ENCODE results near the gene RHOBTB1.

The RHOBTB1 gene

DNA sequence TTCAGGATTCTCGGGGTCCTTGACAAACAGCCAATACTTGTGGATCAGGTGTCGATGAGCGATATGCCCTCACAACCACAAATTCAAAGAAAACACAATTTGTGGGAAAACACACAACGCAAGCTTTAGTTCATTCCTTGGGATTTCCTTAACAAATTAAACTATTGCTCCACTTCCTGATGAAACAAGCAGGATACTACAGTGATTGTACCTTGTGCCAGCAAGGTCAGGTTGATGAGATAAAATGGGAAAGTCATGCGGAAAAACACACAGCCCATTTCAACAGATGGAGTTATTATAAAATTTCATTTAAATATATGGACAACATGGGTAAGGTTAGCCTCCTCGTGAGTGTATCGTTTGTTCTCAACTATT is 8.8 kb upstream of the RHOBTB1 start:
- H3K4me3 ChIP-seq (replicated peaks; ENCODE audit: low read depth, low read length) = no peak overlapping the region
- TF ChIP-seq, protein P1, sequence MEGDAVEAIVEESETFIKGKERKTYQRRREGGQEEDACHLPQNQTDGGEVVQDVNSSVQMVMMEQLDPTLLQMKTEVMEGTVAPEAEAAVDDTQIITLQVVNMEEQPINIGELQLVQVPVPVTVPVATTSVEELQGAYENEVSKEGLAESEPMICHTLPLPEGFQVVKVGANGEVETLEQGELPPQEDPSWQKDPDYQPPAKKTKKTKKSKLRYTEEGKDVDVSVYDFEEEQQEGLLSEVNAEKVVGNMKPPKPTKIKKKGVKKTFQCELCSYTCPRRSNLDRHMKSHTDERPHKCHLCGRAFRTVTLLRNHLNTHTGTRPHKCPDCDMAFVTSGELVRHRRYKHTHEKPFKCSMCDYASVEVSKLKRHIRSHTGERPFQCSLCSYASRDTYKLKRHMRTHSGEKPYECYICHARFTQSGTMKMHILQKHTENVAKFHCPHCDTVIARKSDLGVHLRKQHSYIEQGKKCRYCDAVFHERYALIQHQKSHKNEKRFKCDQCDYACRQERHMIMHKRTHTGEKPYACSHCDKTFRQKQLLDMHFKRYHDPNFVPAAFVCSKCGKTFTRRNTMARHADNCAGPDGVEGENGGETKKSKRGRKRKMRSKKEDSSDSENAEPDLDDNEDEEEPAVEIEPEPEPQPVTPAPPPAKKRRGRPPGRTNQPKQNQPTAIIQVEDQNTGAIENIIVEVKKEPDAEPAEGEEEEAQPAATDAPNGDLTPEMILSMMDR (IDR thresholded peaks at IDR 0.05; ENCODE audit: low read length, missing control alignments) = no peak
- DNase-seq (ENCODE audit: low read depth) = no peak

DNA sequence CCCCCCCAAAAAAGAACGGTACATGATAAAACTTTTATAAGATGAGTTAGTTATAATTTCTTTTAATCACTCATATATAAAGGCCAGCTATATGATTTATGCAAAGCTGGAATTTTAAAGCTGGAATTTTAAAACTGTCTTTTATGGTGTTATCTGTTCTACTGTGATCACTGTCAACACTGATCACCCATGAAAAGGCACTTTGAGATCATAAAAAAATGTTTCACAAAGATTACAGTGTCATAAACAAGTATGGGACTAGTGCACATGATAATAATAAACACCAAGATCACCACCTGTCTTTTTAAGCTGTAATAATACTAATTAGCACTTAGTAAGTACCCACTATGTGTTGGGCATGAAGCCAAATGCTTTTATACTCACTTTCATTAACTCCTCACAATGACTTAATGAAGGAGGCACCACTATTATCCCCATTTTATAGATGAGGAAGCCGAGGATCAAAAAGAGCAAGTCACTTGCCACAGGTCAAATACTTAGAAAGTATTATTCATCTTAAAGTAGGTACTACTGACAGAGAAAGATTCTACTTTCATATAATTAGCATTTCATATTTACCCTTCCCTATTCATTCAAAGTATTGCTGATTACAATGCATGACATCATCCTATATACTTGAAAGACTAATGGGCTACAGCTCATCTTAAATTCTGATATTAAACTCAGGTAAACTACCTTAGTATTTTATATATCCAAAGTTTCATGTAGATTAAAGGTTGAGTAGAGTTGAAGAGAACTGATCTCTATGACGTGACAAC is 8.3 kb upstream of the RHOBTB1 start:
- H3K4me3 ChIP-seq (replicated peaks; ENCODE audit: low read depth, low read length) = no peak overlapping the region
- DNase-seq (ENCODE audit: low read depth) = no peak
- TF ChIP-seq, protein P1 (IDR thresholded peaks at IDR 0.05; ENCODE audit: low read length, missing control alignments) = no peak

DNA sequence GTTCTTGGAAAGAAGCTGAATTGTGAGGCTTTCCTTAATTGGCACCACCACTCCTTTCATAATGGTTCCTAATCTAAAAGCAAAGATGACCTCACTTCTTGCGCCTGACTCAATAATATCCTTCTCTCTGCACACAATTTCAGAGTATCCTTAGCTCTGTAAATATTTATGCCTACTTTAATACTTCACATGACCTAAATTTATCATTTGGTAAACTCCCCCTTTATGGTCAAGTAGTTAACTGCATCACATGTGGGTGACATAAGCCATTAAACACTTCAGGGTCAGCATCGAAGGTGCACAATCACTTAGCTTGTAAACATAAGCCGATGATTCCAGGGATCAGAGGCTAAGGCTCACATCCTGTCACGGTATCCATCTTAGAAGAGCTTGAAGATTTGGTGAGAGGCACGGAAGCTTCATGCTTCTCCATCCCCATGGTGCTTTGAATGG is 7.3 kb upstream of the RHOBTB1 start:
- TF ChIP-seq, protein P1 (IDR thresholded peaks at IDR 0.05; ENCODE audit: low read length, missing control alignments) = no peak
- H3K4me3 ChIP-seq (replicated peaks; ENCODE audit: low read depth, low read length) = no peak overlapping the region
- DNase-seq (ENCODE audit: low read depth) = no peak

DNA sequence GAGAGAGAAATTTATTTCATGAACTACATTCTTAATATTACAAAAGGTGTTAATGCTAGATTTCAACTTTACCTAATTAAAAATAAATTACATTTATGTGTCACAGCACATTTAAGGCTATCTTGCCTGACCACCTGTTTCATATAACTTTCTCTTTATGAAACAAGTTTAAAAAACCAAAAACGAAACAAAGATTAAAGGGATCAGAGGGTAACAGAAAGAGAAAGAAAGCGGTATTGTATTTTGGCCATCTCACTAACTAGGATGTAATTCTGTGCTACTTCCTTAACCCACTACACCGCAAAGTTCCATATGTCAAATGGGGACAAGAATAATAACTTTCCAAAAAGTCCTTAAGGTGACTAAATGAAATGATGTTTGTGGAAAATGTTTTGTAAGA is 6.3 kb upstream of the RHOBTB1 start:
- no peak for DNase-seq (ENCODE audit: low read depth)
- TF ChIP-seq, protein P1 (IDR thresholded peaks at IDR 0.05; ENCODE audit: low read length, missing control alignments) = no peak
- no peak overlapping the region for H3K4me3 ChIP-seq (replicated peaks; ENCODE audit: low read depth, low read length)

DNA sequence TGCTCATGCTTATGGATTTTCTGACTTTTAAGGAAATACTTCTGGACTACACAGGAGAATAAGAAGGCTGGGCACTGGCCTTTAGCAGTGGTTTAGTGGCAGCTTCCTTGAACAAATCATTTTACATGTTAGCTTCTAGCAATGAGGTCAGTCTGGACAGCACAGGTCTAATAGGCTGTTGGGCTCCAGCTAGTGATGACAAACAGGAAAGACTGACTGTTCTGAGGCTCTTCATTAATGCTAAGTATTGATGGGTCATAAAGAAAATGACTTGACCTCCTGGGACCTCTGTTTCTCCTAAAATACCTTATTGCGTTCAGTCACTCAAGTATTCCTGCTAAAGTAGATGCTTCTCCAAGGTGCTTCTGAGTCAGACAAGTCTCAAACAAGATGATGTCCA is 4.9 kb upstream of the RHOBTB1 start:
- no peak for DNase-seq (ENCODE audit: low read depth)
- TF ChIP-seq, protein P1 (IDR thresholded peaks at IDR 0.05; ENCODE audit: low read length, missing control alignments) = no peak
- H3K4me3 ChIP-seq (replicated peaks; ENCODE audit: low read depth, low read length) = no peak overlapping the region

DNA sequence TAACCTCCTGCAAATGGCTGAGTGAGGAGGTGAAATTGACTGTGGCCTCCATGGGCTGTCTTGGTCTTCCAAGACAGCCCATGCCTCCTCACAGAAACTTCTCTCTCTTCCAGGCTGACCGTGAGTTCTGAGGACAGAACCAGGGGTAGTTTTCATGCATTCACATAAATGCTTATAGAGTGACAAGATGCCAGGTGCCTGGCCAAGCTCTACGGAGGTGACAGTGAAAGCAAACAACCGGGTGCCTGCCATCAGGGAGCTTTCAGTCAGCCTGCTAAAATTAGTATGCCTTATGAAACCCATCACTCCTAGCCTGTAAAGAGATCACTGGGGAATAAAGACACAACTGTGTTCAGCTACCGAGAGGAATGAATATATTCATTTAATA is 919 bp upstream of the RHOBTB1 start:
- peak; percentile 10 for DNase-seq (ENCODE audit: low read depth)
- peak overlapping the region; percentile 72 for H3K4me3 ChIP-seq (replicated peaks; ENCODE audit: low read depth, low read length)
- TF ChIP-seq, protein P1 (IDR thresholded peaks at IDR 0.05; ENCODE audit: low read length, missing control alignments) = no peak

Measured in fibroblast of pulmonary artery (primary cell).